GM10266 (cell line): ENCODE data around the gene FAM210A.

Source experiments
- DNase-seq: peaks from one replicate; pipeline ENCODE4 v3.0.0; 2012; ENCODE audit errors: extremely low spot score
- CTCF ChIP-seq: IDR thresholded peaks from 2 replicates; pipeline ENCODE4 v1.5.1; 2012; ENCODE audit warnings: mild to moderate bottlenecking, low read depth; ENCODE audit not compliant: control insufficient read depth, insufficient read depth; ENCODE audit errors: missing control alignments

Gene FAM210A

GRCh38 chr18:13621886-13622619 is 104.3 kb downstream of the FAM210A start:
- TF ChIP-seq CTCF: no peak
- DNase-seq: no peak

DNA sequence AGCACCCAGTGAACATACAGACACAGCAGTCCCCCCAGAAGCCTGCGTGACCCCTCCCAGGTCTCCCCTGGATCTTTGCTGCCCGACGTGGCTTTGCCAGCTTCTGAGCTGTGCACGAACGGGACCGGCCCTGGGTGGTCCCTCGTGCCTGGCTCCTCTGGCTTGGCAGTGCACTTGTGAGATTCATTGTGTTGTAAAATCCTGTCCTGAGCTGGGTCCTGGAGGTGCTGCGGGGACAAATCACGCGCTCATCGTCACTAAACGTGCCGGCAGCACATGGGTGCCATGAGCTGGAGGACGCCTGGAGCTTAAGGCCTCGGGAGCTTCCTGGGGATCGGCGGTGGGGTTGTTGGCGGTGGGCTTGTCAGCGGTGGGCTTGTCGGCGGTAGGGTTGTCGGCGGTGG is 104.9 kb downstream of the FAM210A start:
- TF ChIP-seq CTCF: no peak
- peak; percentile 9 for DNase-seq

DNA sequence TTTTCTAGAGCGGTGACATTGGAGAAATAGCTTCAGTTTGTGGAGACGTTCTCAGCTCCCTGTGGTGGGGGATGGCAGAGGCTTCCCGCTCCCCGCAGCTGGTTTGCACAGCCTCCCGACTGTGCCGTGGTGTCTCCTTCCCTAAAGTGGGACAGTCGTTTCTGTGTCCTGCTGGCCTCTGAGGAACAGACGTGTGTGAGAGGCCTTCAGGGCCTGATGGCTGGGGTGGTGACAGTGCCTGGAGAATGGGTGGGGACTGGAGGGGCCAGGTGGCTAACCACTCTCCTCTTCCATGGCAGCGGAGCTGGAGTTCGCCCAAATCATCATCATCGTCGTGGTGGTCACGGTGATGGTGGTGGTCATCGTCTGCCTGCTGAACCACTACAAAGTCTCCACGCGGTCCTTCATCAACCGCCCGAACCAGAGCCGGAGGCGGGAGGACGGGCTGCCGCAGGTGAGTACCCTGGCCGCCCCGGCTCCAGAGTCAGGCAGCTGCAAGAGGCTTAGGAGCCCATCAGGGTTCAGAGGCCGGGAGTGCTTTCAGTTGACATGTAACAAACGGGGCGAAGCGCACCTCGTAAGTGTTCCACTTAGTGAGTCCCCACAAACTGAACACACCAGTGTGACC is 105.4 kb downstream of the FAM210A start:
- TF ChIP-seq CTCF: no peak
- DNase-seq: no peak

- DNase-seq: no peak
- TF ChIP-seq CTCF: no peak
Observed at GRCh38 chr18:13620206-13620672, 106.1 kb downstream of the FAM210A start.

DNA sequence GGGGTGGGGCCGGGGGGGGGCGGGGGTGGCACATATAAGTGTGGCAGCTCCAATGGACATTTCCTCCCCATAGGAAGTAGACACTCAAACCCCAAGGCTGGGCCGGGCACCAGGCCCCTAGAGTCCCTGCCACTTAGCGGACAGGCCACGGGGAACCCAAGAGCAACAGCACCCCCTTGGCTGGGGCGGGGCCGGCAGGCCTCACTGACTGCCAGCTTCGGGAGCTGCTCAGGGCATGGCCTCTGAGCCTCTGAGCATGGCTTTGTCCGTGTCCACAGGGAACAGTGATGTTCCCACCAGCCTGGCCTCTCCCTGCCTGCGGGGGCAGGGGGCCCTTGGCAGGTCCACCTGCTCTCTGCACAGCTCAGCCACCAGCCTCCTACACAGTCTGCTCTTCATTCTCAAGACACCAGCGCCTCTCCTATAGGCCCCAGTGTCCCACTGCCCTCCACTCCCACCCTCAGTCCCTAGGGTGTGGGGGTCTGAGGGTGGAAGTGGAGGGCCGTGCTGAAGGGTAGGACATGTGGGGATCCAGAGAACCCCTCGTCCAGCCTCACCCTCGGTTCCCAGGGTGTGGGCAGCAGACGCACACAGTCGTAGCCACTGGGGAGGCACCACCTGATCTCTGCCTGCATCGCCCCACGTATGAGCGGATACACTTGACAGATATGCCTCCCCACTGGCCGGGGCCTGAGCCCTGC is 106.7 kb downstream of the FAM210A start:
- no peak for TF ChIP-seq CTCF
- no peak for DNase-seq

- no peak for DNase-seq
- TF ChIP-seq CTCF: no peak
Observed at GRCh38 chr18:13618760-13619438, 107.5 kb downstream of the FAM210A start.
